Body of pancreas (tissue), 4 donors: ENCODE data around the gene SNRPD3.

ENCODE experiments used
- POLR2A ChIP-seq, 3 donors: fragments of 450-650 bp; IDR thresholded peaks; one replicate each; pipeline ENCODE4 v1.6.1; 2016; ENCODE audit warnings: antibody characterized with exemption in 3 of 3, mild to moderate bottlenecking in 2 of 3
- TF ChIP-seq, protein P1 (sequence below), 7 experiments: fragments of 450-650 bp in 4 of 7; fragments of 200-600 bp in 3 of 7; sonication (generic) in 3 of 7; IDR thresholded peaks; one replicate each; pipeline ENCODE4 v1.5.1; 2016 to 2019; ENCODE audit warnings: antibody characterized with exemption in 7 of 7

DNA sequence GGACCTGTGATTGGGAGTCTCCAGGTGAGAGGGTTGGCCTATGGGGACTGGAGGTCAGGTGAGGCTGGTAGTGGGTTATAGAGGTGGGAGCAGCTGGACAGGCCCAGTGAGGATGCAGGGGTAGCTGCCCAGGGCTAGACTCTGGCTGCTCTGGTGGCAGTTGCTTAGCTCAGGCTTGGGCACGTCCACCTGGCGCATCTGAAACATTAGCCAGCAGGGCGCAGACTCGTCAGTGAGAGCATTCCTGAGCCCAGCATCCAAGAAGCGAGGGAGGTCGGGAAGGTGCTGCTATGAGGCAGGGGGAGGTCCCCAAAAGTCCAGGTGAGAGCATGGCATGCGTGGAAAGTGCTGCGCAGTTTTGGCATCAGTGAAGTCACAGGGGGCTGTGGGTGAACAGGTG is 43.7 kb downstream of the SNRPD3 start:
- TF ChIP-seq POLR2A (IDR thresholded peaks at IDR 0.05), result no peak
- TF ChIP-seq, protein P1, sequence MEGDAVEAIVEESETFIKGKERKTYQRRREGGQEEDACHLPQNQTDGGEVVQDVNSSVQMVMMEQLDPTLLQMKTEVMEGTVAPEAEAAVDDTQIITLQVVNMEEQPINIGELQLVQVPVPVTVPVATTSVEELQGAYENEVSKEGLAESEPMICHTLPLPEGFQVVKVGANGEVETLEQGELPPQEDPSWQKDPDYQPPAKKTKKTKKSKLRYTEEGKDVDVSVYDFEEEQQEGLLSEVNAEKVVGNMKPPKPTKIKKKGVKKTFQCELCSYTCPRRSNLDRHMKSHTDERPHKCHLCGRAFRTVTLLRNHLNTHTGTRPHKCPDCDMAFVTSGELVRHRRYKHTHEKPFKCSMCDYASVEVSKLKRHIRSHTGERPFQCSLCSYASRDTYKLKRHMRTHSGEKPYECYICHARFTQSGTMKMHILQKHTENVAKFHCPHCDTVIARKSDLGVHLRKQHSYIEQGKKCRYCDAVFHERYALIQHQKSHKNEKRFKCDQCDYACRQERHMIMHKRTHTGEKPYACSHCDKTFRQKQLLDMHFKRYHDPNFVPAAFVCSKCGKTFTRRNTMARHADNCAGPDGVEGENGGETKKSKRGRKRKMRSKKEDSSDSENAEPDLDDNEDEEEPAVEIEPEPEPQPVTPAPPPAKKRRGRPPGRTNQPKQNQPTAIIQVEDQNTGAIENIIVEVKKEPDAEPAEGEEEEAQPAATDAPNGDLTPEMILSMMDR (IDR thresholded peaks at IDR 0.05), result no peak
